LoVo (cell line): ENCODE measurements around the gene TRPM3.

Experiments used
- DNase-seq: peaks from one replicate; pipeline ENCODE4 v3.0.0-alpha.2; 2016; ENCODE audit warnings: low spot score

TRPM3 gene

DNA sequence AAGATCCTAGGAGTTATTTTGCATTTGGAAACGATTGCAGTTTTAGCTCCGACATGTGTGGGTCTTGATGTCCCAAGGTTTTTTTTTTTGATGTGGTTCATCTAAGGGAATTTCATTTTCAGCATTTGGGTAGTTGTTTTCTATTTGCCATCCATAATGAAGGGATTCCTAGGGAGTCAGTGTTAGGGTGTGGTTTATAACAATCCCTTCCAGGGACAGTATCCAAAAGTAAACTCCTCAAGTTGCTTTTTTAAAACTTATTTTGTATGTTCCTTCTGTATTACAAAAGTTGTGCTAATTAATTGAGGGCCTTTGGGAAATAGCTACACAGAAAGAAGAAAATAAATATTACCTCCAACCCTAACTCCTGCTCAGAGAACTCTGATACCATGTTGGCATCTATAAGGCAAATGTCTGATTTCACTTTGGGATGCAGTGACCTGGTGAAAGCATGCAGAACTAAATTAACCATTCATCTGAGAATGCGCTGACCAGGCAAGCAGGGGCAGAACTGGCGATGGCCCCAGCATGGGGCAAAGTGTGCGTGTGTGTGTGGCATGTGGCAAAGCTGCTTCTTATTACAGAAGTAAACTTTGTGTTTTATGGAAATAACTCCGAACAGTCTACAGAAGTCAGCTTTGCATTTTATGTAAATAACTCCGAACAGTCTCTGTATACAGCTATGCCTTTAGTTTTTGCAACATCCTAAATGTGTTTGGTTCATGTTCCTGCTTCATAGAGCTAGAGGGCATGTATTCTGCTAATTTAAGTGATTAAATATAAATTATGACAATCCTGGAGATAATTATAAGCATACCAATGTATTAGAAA, 237.2 kb downstream of the TRPM3 start:
- DNase-seq, result no peak

GRCh38 chr9:70883056-70883455, 238.4 kb downstream of the TRPM3 start:
- no peak for DNase-seq

- DNase-seq, result no peak
Measured at GRCh38 chr9:70881333-70881732, 240.1 kb downstream of the TRPM3 start.

DNA sequence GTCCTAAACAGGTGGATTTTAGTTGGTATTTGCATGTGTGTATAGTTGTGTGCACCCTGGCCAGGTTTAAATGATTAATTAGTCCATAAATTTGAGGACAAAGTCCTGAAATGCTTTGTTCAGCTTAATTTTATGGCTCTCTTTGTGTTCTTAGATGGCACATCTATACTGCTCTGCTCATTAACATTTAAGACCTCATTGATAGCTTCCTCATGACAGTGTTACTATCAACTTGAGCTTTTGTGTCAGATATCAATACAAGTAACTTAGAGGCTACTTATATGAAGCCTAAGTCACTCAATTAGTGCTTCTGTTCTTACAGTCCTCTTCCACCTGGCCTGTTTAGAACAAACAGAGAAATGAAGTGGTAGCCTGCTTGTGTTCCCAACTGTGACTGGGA, 240.9 kb downstream of the TRPM3 start:
- DNase-seq, result no peak

GRCh38 chr9:70878576-70878975, 242.8 kb downstream of the TRPM3 start:
- no peak for DNase-seq

GRCh38 chr9:70874451-70874850, 247.0 kb downstream of the TRPM3 start:
- DNase-seq, result no peak

- DNase-seq, result no peak
Measured at GRCh38 chr9:70873506-70873905, 247.9 kb downstream of the TRPM3 start.

- no peak for DNase-seq
Measured at GRCh38 chr9:70868661-70869652, 252.5 kb downstream of the TRPM3 start.

- DNase-seq, result no peak
Measured at GRCh38 chr9:70868041-70868440, 253.4 kb downstream of the TRPM3 start.

- no peak for DNase-seq
Measured at GRCh38 chr9:70865471-70865870, 255.9 kb downstream of the TRPM3 start.

DNA sequence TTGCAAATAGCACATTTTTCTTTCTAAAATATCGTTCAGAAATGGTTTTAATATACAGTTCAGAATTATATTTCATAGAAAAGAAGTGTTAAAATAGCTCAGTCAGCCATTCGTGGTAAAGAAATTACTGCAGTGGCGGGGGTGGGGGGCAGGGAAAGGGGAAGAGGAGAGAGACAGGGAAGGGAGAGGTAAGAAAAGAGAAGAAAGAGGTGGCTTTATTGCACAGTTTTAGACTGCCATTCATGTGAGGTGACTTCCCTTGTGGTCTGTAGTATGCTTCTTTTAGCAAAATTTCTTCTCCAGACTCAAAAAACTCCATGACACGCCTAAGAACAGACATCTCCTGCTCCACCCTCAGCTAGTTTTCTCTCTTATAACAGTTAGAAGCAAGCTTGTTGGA, 259.6 kb downstream of the TRPM3 start:
- DNase-seq, result no peak

GRCh38 chr9:70861376-70861775, 260.0 kb downstream of the TRPM3 start:
- DNase-seq, result no peak

DNA sequence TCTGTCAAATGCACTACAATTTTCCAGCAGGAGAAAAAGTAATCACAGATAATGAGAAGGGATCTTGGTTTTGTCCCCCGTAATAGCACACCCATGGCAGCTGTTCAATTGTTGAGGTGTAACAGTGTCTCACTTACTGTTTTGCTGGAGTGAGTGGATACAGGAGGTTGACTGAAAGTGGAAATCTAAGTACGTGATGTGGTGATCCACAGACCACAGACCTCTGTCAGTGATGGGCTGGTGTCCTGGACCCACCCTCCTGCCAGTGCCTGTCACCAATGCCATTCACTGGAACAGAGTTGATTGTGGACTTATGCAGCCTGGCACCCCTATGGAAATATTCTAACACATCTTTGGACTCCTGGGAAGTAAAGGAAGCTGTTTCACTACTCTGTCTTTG, 261.7 kb downstream of the TRPM3 start:
- no peak for DNase-seq

GRCh38 chr9:70856411-70856810, 265.0 kb downstream of the TRPM3 start:
- no peak for DNase-seq

DNA sequence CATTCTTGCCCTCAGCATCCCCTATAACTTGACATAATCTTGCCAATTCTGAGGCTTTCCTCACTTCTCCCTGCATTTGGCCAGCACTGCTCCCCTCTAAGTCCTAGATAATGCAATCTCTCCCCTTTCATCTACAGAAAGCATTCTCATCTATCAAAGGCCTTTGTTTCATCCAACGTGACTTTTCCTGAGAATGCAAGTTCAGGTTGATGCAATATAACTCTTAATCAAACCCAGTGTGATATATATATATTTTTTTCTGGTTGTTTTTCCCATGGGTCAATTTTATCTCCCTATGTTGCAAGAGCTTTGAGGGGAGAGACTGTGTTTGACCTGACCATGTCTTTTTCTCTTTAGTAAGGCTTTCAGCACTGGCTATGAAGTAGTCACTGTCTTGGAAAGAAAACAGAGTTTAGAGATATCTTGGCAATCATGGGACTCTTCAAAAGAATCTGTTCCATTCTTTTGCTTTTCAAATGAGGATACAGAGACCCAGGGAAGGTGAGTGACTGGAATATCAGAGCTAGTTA, 268.6 kb downstream of the TRPM3 start:
- no peak for DNase-seq

DNA sequence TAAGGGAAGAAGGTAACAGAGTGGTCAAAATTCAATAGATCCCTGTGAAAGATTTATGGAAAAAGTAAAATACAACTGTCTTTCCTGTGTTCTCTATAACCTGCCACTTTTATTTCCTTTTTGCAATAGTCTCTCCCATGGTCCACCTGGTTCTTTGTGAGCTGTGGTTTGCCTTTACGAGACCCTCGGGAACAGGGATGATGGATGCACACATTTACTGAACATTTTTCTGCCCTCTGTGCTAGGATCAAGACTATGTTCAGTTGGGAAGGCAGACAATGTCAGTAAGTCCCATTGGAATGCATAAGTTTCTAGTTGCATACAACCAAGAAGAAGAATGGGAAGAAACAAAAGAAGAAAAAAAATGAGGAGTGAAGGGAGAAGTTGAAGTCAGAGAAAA, 281.2 kb downstream of the TRPM3 start:
- DNase-seq, result no peak

- no peak for DNase-seq
Measured at GRCh38 chr9:70835323-70835722, 286.1 kb downstream of the TRPM3 start.

DNA sequence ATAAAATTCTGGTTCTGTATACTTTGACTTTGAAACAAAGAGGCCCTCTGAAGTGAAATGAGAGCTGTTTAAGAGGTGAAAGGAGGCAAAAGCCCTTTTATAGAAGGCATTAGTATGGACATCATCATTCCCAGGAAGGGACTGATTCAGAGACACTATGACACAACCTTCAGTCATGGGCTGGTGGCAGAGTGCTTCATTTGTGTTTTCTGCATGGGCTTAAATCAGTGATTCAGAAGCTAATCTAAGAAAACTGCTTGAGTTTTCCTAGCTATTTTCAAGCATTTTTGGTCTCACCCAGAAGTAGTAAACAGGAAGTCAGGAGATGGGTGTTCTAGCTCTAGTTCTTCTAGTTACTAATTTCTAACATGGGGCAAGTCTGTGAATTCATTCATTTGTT, 288.9 kb downstream of the TRPM3 start:
- DNase-seq, result no peak

DNA sequence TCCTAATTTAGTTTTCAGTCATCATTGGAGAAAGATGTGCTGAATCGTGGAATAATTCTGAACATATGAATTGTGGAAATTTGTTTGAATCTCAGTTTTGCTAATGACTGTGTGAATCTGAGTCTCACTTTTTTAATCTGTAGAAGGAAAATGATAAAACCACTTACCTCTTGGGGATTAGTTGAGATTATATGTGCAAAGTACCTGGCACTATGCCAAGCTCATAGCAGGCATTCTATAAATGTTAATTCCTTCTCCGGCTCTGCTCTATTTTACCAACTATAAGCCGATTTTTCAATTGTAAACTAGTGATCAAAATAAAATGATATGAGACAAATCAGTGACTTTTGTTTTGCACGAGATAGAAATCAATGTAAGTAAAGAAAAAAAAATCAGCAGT, 290.8 kb downstream of the TRPM3 start:
- DNase-seq, result no peak

DNA sequence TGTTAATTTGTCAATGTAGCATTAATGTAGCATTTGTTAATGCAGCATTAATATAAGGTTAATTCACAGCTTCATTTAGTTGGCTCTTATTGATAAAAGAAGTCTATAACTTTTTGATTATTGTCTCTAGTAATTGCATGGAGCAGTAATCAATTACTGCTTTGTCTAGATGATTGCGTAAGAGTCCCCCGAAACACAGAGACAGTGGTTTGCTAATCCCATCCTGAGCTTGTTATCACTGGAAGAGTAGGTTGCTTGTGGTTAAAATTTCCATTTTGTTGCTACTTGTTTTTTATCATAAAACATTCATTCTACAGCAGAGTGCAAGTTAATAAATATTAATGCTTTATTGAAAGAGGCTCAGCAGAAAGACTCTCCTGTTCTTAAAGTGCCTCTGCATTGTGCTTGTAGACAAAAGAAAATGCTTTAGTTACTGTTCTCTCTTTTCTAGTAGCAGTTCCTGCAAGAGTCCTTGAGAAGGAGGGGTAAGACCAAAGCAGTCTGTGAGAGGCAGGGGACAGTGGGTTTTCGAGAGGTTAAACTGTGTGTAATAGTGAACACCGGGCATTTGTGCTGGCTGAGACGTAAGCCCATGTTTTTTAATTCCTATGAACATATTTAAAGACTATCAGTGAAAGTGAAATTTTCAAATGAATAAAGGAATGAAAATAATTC, 291.7 kb downstream of the TRPM3 start:
- no peak for DNase-seq

GRCh38 chr9:70826562-70826961, 294.9 kb downstream of the TRPM3 start:
- no peak for DNase-seq

DNA sequence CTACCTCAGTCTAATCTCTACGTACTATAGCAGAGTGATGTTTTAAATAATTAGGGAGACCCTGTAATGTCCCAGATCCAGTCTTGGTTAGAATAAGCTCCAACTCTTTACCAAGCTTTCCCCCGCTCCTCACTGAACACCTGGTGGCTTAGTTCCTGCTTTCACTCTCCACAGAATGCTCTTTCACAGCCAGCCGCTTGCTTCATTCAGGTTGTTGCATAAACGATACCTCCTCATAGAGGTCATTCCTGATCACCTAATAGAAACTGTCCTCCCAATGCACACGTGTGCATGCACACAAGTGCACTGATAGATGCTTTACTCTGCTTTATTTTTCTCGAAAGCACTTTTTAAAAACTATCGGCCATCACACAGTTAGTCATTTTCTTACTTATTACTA, 298.1 kb downstream of the TRPM3 start:
- DNase-seq, result no peak
